Measurements from ENCODE around the gene PDSS2. TPM values are rescaled to one million over a fixed set of nuclear protein-coding genes. Genes with fewer than 3 reads are reported as not detected.
A peak's percentile ranks its signal among the peaks of the same experiment; 100 is the strongest.

The PDSS2 gene
- total RNA-seq, 1 donor from 2014 or later, result 14.9 TPM

- no peak for TF ChIP-seq CTCF (conservative IDR thresholded peaks at IDR 0.05)
- Mint-ChIP-seq H3K4me1 (no peaks in the 10 kb centered on the region), H3K27me3 (ENCODE audit: low read depth) (no peaks in the 10 kb centered on the region), H3K4me3 (no peak overlapping the region), H3K27ac (ENCODE audit: unreplicated experiment) (no peak overlapping the region), H3K9me3 (no peaks in the 10 kb centered on the region), H3K36me3 (ENCODE audit: low read depth) (no peaks in the 10 kb centered on the region)
- DNase-seq (ENCODE audit: low read depth, low spot score), result no peak
Observed at GRCh38 chr6:107354451-107354850, 104.9 kb downstream of the PDSS2 start.

- H3K4me3 Mint-ChIP-seq, result no peak overlapping the region
- H3K4me1 Mint-ChIP-seq, result no peaks in the 10 kb centered on the region
- no peak for TF ChIP-seq CTCF (conservative IDR thresholded peaks at IDR 0.05)
- no peak overlapping the region for H3K27ac Mint-ChIP-seq (ENCODE audit: unreplicated experiment)
- H3K27me3 Mint-ChIP-seq (ENCODE audit: low read depth), result no peaks in the 10 kb centered on the region
- H3K9me3 Mint-ChIP-seq, result no peaks in the 10 kb centered on the region
- DNase-seq (ENCODE audit: low read depth, low spot score), result no peak
- H3K36me3 Mint-ChIP-seq (ENCODE audit: low read depth), result no peaks in the 10 kb centered on the region
Observed at GRCh38 chr6:107353773-107354382, 105.5 kb downstream of the PDSS2 start.

GRCh38 chr6:107348224-107348623, 111.1 kb downstream of the PDSS2 start:
- H3K4me3 Mint-ChIP-seq, result no peak overlapping the region
- no peak for TF ChIP-seq CTCF (conservative IDR thresholded peaks at IDR 0.05)
- DNase-seq (ENCODE audit: low read depth, low spot score), result no peak
- H3K36me3 Mint-ChIP-seq (ENCODE audit: low read depth), result no peaks in the 10 kb centered on the region
- H3K27ac Mint-ChIP-seq (ENCODE audit: unreplicated experiment), result peak overlapping the region; percentile 57
- H3K27me3 Mint-ChIP-seq (ENCODE audit: low read depth), result no peaks in the 10 kb centered on the region
- H3K9me3 Mint-ChIP-seq, result no peaks in the 10 kb centered on the region
- no peaks in the 10 kb centered on the region for H3K4me1 Mint-ChIP-seq

- H3K36me3 Mint-ChIP-seq (ENCODE audit: low read depth), result no peaks in the 10 kb centered on the region
- no peaks in the 10 kb centered on the region for H3K27me3 Mint-ChIP-seq (ENCODE audit: low read depth)
- no peaks in the 10 kb centered on the region for H3K4me1 Mint-ChIP-seq
- no peak for TF ChIP-seq CTCF (conservative IDR thresholded peaks at IDR 0.05)
- no peak overlapping the region for H3K27ac Mint-ChIP-seq (ENCODE audit: unreplicated experiment)
- no peak for DNase-seq (ENCODE audit: low read depth, low spot score)
- H3K9me3 Mint-ChIP-seq, result no peaks in the 10 kb centered on the region
- no peak overlapping the region for H3K4me3 Mint-ChIP-seq
Observed at GRCh38 chr6:107345393-107345792, 114.0 kb downstream of the PDSS2 start.

DNA sequence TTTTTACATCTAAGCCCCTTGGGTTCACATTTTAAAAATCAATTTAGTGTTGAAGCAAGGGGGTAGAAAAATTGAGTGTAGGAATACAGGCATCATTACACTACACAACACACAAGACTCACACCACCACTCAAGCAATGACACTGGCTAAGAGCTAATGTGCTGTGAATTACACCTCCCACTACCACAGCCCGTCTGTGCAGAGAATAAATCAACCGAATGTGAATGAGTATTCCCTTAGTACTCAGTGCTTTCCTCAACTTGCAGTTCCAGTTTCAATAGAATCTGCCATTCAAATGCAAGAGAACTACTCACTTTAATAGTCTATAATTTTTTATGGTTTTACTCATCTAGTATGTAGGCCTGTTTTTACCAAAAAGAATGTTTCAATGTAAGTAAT, 114.4 kb downstream of the PDSS2 start:
- Mint-ChIP-seq H3K4me1 (no peaks in the 10 kb centered on the region), H3K36me3 (ENCODE audit: low read depth) (no peaks in the 10 kb centered on the region), H3K27me3 (ENCODE audit: low read depth) (no peaks in the 10 kb centered on the region), H3K27ac (ENCODE audit: unreplicated experiment) (no peak overlapping the region), H3K9me3 (no peaks in the 10 kb centered on the region), H3K4me3 (no peak overlapping the region)
- DNase-seq (ENCODE audit: low read depth, low spot score), result no peak
- TF ChIP-seq CTCF (conservative IDR thresholded peaks at IDR 0.05), result no peak

All from neural crest cell (in vitro differentiated cells).